SK-N-SH treated with all-trans-retinoic acid at 6 μM for 48 hours (cell line): Measurements from ENCODE around the gene CTNNA3.

Source experiments
- ATAC-seq: fragments of 200-7000 bp; cut with Tn5 transposase; 3 replicates; pipeline ENCODE4 v1.9.1; 2020; ENCODE audit warnings: mild to moderate bottlenecking, moderate library complexity
- ARNTL ChIP-seq: fragments of 450-650 bp; formaldehyde crosslinking; IDR thresholded peaks from 2 replicates; pipeline ENCODE4 v1.5.0; 2020; ENCODE audit warnings: low read depth, mild to moderate bottlenecking, moderate library complexity, borderline replicate concordance
- BACH2 ChIP-seq: fragments of 250-450 bp; sonication (Bioruptor Pico); IDR thresholded peaks from 2 replicates; pipeline ENCODE4 v1.9.0; 2021; ENCODE audit warnings: mild to moderate bottlenecking, borderline replicate concordance
- CSDC2 ChIP-seq: fragments of 250-450 bp; sonication (Bioruptor Pico); IDR thresholded peaks from 2 replicates; pipeline ENCODE4 v1.5.0; 2020; ENCODE audit warnings: mild to moderate bottlenecking, moderate library complexity
- ESRRG ChIP-seq: fragments of 250-450 bp; sonication (Bioruptor Pico); IDR thresholded peaks from 2 replicates; pipeline ENCODE4 v1.6.1; 2021; ENCODE audit warnings: mild to moderate bottlenecking
- GLIS3 ChIP-seq: fragments of 250-450 bp; sonication (Bioruptor Pico); IDR thresholded peaks from 2 replicates; pipeline ENCODE4 v1.5.0; 2020; ENCODE audit warnings: mild to moderate bottlenecking, moderate library complexity
- OSR1 ChIP-seq: fragments of 250-450 bp; sonication (Bioruptor Pico); IDR thresholded peaks from 2 replicates; pipeline ENCODE4 v1.8.0; 2022; ENCODE audit warnings: moderate library complexity, mild to moderate bottlenecking, inconsistent platforms
- PPARA ChIP-seq: fragments of 250-450 bp; sonication (Bioruptor Pico); IDR thresholded peaks from 2 replicates; pipeline ENCODE4 v1.5.0; 2020; ENCODE audit warnings: mild to moderate bottlenecking, borderline replicate concordance
- RARB ChIP-seq: fragments of 250-450 bp; sonication (Bioruptor Pico); IDR thresholded peaks from 2 replicates; pipeline ENCODE4 v1.8.0; 2021; ENCODE audit warnings: mild to moderate bottlenecking, moderate library complexity
- SNAI2 ChIP-seq: fragments of 250-450 bp; sonication (Bioruptor Pico); IDR thresholded peaks from 2 replicates; pipeline ENCODE4 v1.5.0; 2020; ENCODE audit warnings: mild to moderate bottlenecking, moderate library complexity
- TCF4 ChIP-seq: fragments of 250-450 bp; sonication (Bioruptor Pico); IDR thresholded peaks from 2 replicates; pipeline ENCODE4 v1.8.0; 2021; ENCODE audit warnings: mild to moderate bottlenecking, moderate library complexity, borderline replicate concordance
- TOX ChIP-seq: fragments of 250-450 bp; sonication (Bioruptor Pico); IDR thresholded peaks from 2 replicates; pipeline ENCODE4 v1.8.0; 2021; ENCODE audit warnings: mild to moderate bottlenecking, moderate library complexity, borderline replicate concordance
- ZC3H10 ChIP-seq: fragments of 250-450 bp; sonication (Bioruptor Pico); IDR thresholded peaks from 2 replicates; pipeline ENCODE4 v1.5.1; 2021; ENCODE audit warnings: mild to moderate bottlenecking, moderate library complexity
- ZFP3 ChIP-seq: fragments of 250-450 bp; sonication (Bioruptor Pico); IDR thresholded peaks from 2 replicates; pipeline ENCODE4 v1.5.0; 2020; ENCODE audit warnings: mild to moderate bottlenecking, moderate library complexity
- ZFP30 ChIP-seq: fragments of 450-650 bp; formaldehyde crosslinking; IDR thresholded peaks from 2 replicates; pipeline ENCODE4 v1.5.0; 2022; ENCODE audit warnings: mild to moderate bottlenecking, moderate library complexity
- ZNF565 ChIP-seq: fragments of 450-650 bp; formaldehyde crosslinking; conservative IDR thresholded peaks from 2 replicates; pipeline ENCODE4 v1.5.0; 2020; ENCODE audit warnings: low read depth, mild to moderate bottlenecking, moderate library complexity
- TF ChIP-seq, protein P1 (sequence below): fragments of 250-450 bp; sonication (Bioruptor Pico); IDR thresholded peaks from 2 replicates; pipeline ENCODE4 v1.5.1; 2021; ENCODE audit warnings: mild to moderate bottlenecking, moderate library complexity
- TF ChIP-seq, protein P2 (sequence below): fragments of 250-450 bp; sonication (Bioruptor Pico); IDR thresholded peaks from 2 replicates; pipeline ENCODE4 v1.5.1; 2020; ENCODE audit warnings: low read depth, mild to moderate bottlenecking, moderate library complexity
- TF ChIP-seq, protein P3 (sequence below): fragments of 250-450 bp; sonication (Bioruptor Pico); IDR thresholded peaks from 2 replicates; pipeline ENCODE4 v1.5.0; 2020; ENCODE audit warnings: mild to moderate bottlenecking, moderate library complexity
- TF ChIP-seq, protein P4 (sequence below): fragments of 250-450 bp; sonication (Bioruptor Pico); IDR thresholded peaks from 2 replicates; pipeline ENCODE4 v1.8.0; 2021; ENCODE audit warnings: low read depth, mild to moderate bottlenecking, moderate library complexity, borderline replicate concordance
- TF ChIP-seq, protein P5 (sequence below): fragments of 250-450 bp; sonication (Bioruptor Pico); IDR thresholded peaks from 2 replicates; pipeline ENCODE4 v1.8.0; 2020; ENCODE audit warnings: mild to moderate bottlenecking, moderate library complexity, borderline replicate concordance

The CTNNA3 gene

DNA sequence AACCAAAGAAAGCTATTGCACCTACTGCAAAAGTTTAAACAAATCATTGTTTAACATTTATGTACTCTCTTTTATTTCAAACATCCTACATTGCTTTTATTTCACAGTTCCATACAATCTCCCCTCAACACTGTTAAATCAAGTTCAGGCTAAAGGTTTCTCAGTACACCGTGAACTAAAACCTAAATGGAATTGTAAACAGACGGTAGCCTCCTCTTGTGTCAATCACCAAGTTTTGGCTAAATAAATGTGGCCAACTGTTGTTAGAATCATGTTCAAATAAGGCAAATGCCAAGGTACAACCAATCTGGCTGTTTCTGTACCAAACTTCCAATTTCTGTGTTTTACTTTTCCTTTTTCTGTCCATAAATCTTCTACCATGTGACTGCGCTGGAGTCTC, 1493.9 kb downstream of the CTNNA3 start:
- no peak for TF ChIP-seq GLIS3 (CRISPR knock-in tag)
- TF ChIP-seq PPARA (CRISPR knock-in tag), result no peak
- no peak for TF ChIP-seq ZC3H10
- no peak for TF ChIP-seq CSDC2
- TF ChIP-seq, protein P1, sequence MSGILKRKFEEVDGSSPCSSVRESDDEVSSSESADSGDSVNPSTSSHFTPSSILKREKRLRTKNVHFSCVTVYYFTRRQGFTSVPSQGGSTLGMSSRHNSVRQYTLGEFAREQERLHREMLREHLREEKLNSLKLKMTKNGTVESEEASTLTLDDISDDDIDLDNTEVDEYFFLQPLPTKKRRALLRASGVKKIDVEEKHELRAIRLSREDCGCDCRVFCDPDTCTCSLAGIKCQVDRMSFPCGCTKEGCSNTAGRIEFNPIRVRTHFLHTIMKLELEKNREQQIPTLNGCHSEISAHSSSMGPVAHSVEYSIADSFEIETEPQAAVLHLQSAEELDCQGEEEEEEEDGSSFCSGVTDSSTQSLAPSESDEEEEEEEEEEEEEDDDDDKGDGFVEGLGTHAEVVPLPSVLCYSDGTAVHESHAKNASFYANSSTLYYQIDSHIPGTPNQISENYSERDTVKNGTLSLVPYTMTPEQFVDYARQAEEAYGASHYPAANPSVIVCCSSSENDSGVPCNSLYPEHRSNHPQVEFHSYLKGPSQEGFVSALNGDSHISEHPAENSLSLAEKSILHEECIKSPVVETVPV, result no peak
- ATAC-seq, result no peak

DNA sequence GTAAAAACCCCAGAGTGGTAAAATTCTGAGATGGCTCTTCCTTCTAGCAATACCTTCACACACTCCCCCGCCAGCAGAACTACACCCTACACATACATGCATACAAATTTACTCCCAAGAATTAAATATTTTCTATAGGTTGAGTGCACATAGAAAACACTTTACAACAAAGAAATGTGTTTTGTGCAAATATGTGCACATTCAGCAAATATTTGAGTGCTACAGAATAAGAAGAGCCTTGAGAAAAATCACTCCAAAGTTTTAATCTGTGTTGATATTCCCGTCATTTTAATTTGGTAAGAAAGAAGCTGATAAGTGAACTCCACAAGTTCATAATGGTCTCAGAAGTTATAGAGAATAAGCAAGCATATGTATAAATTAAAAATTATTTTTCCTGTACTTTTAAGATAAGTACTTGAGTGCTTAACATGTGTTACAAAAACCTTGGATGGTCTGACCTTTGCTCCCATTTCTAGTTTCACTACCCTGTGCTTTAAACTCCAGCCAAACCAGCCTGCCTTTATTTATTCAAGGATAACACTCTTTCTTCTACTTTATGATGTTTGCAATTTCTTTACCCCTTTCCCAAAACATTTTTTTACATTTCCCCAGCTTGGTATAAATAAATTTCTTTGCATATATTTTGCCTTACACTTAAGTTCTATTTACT, 1503.7 kb downstream of the CTNNA3 start:
- no peak for ATAC-seq
- TF ChIP-seq BACH2 (CRISPR knock-in tag), result no peak
- TF ChIP-seq ZNF565 (CRISPR knock-in tag), result no peak
- TF ChIP-seq, protein P2, sequence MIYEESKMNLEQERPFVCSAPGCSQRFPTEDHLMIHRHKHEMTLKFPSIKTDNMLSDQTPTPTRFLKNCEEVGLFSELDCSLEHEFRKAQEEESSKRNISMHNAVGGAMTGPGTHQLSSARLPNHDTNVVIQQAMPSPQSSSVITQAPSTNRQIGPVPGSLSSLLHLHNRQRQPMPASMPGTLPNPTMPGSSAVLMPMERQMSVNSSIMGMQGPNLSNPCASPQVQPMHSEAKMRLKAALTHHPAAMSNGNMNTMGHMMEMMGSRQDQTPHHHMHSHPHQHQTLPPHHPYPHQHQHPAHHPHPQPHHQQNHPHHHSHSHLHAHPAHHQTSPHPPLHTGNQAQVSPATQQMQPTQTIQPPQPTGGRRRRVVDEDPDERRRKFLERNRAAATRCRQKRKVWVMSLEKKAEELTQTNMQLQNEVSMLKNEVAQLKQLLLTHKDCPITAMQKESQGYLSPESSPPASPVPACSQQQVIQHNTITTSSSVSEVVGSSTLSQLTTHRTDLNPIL (CRISPR knock-in tag), result no peak
- TF ChIP-seq SNAI2 (CRISPR knock-in tag), result no peak
- TF ChIP-seq, protein P3, sequence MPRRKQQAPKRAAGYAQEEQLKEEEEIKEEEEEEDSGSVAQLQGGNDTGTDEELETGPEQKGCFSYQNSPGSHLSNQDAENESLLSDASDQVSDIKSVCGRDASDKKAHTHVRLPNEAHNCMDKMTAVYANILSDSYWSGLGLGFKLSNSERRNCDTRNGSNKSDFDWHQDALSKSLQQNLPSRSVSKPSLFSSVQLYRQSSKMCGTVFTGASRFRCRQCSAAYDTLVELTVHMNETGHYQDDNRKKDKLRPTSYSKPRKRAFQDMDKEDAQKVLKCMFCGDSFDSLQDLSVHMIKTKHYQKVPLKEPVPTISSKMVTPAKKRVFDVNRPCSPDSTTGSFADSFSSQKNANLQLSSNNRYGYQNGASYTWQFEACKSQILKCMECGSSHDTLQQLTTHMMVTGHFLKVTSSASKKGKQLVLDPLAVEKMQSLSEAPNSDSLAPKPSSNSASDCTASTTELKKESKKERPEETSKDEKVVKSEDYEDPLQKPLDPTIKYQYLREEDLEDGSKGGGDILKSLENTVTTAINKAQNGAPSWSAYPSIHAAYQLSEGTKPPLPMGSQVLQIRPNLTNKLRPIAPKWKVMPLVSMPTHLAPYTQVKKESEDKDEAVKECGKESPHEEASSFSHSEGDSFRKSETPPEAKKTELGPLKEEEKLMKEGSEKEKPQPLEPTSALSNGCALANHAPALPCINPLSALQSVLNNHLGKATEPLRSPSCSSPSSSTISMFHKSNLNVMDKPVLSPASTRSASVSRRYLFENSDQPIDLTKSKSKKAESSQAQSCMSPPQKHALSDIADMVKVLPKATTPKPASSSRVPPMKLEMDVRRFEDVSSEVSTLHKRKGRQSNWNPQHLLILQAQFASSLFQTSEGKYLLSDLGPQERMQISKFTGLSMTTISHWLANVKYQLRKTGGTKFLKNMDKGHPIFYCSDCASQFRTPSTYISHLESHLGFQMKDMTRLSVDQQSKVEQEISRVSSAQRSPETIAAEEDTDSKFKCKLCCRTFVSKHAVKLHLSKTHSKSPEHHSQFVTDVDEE, result no peak
- no peak for TF ChIP-seq TOX
- TF ChIP-seq, protein P4, sequence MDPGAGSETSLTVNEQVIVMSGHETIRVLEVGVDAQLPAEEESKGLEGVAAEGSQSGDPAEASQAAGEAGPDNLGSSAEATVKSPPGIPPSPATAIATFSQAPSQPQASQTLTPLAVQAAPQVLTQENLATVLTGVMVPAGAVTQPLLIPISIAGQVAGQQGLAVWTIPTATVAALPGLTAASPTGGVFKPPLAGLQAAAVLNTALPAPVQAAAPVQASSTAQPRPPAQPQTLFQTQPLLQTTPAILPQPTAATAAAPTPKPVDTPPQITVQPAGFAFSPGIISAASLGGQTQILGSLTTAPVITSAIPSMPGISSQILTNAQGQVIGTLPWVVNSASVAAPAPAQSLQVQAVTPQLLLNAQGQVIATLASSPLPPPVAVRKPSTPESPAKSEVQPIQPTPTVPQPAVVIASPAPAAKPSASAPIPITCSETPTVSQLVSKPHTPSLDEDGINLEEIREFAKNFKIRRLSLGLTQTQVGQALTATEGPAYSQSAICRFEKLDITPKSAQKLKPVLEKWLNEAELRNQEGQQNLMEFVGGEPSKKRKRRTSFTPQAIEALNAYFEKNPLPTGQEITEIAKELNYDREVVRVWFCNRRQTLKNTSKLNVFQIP (CRISPR knock-in tag), result no peak
- no peak for TF ChIP-seq OSR1 (CRISPR knock-in tag)
- TF ChIP-seq PPARA (CRISPR knock-in tag), result no peak
- TF ChIP-seq GLIS3 (CRISPR knock-in tag), result no peak
- no peak for TF ChIP-seq ZFP3 (CRISPR knock-in tag)

DNA sequence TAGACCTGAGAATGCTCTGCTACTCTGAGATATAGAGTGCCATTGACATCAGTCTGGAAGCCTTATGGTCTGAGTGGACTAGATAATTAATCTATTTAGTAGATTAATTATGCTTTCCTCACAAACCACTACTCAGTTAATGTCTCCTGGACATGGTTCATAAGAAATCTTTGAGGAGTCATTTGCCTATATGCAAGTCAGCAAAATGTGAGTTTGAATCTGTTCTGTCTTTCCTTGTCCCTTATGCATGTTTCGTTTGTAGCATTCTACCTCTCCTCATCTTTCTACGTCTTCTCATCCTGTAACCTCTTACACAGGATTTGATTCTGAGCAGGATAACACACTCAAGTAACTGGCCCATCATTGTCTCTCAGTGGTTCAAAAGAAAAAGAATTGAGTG, 1505.6 kb downstream of the CTNNA3 start:
- no peak for ATAC-seq

More for the DNA sequence above, 1505.6 kb downstream of the CTNNA3 start:
- TF ChIP-seq OSR1 (CRISPR knock-in tag) (no peak), BACH2 (CRISPR knock-in tag) (no peak), ESRRG (CRISPR knock-in tag) (no peak), ZFP3 (CRISPR knock-in tag) (no peak), CSDC2 (no peak), TCF4 (CRISPR knock-in tag) (no peak), ZNF565 (CRISPR knock-in tag) (no peak), ARNTL (no peak), ZFP30 (no peak), SNAI2 (CRISPR knock-in tag) (no peak), GLIS3 (CRISPR knock-in tag) (no peak), RARB (CRISPR knock-in tag) (no peak)
- TF ChIP-seq, protein P3, result no peak
- TF ChIP-seq, protein P2 (CRISPR knock-in tag), result no peak
- TF ChIP-seq, protein P5, sequence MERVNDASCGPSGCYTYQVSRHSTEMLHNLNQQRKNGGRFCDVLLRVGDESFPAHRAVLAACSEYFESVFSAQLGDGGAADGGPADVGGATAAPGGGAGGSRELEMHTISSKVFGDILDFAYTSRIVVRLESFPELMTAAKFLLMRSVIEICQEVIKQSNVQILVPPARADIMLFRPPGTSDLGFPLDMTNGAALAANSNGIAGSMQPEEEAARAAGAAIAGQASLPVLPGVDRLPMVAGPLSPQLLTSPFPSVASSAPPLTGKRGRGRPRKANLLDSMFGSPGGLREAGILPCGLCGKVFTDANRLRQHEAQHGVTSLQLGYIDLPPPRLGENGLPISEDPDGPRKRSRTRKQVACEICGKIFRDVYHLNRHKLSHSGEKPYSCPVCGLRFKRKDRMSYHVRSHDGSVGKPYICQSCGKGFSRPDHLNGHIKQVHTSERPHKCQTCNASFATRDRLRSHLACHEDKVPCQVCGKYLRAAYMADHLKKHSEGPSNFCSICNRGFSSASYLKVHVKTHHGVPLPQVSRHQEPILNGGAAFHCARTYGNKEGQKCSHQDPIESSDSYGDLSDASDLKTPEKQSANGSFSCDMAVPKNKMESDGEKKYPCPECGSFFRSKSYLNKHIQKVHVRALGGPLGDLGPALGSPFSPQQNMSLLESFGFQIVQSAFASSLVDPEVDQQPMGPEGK (CRISPR knock-in tag), result no peak
